ENCODE results near the gene RBM47.
"Not testable (repeated sequence)": the region's sequence is repeated elsewhere in the genome, so short reads cannot be mapped to it uniquely, and the experiment has no call there.

Gene RBM47

GRCh38 chr4:40629401-40630334 lies at the start of gene RBM47:
Gene RBM47 (minus strand): TSS chr4:40629864. CDS start chr4:40438893, 190,971 bp downstream.
- DNase-seq (ENCODE audit: low read depth in 2 of 3, low spot score in 1 of 3): peak in 1 of 3 donors; percentile 19

GRCh38 chr4:40678421-40678820 lies 48.8 kb upstream of the RBM47 start:
- DNase-seq (ENCODE audit: low read depth in 2 of 3, low spot score in 1 of 3): no peak

- DNase-seq (ENCODE audit: low read depth in 2 of 3, low spot score in 1 of 3): no peak
Measured at GRCh38 chr4:40675166-40675565, 45.5 kb upstream of the RBM47 start.

- DNase-seq (ENCODE audit: low read depth in 2 of 3, low spot score in 1 of 3): peak; percentile 34 to 55 (median 40)
Measured at GRCh38 chr4:40672528-40673522, 43.2 kb upstream of the RBM47 start.

- DNase-seq (ENCODE audit: low read depth in 2 of 3, low spot score in 1 of 3): no peak
Measured at GRCh38 chr4:40669504-40669903, 39.8 kb upstream of the RBM47 start.

- DNase-seq (ENCODE audit: low read depth in 2 of 3, low spot score in 1 of 3): no peak
Measured at GRCh38 chr4:40665842-40666241, 36.2 kb upstream of the RBM47 start.

GRCh38 chr4:40662962-40663604 lies 33.4 kb upstream of the RBM47 start:
- DNase-seq (ENCODE audit: low read depth in 2 of 3, low spot score in 1 of 3): peak; percentile 42 to 45 (median 42)

- DNase-seq (ENCODE audit: low read depth in 2 of 3, low spot score in 1 of 3): no peak
Measured at GRCh38 chr4:40661803-40662202, 32.1 kb upstream of the RBM47 start.

GRCh38 chr4:40656201-40656863 lies 26.7 kb upstream of the RBM47 start:
- no peak for DNase-seq (ENCODE audit: low read depth in 2 of 3, low spot score in 1 of 3)

- no peak for DNase-seq (ENCODE audit: low read depth in 2 of 3, low spot score in 1 of 3)
Measured at GRCh38 chr4:40651280-40651679, 21.6 kb upstream of the RBM47 start.

- no peak for DNase-seq (ENCODE audit: low read depth in 2 of 3, low spot score in 1 of 3)
Measured at GRCh38 chr4:40649321-40649720, 19.7 kb upstream of the RBM47 start.

GRCh38 chr4:40648742-40649281 lies 19.1 kb upstream of the RBM47 start:
- no peak for DNase-seq (ENCODE audit: low read depth in 2 of 3, low spot score in 1 of 3)

- DNase-seq (ENCODE audit: low read depth in 2 of 3, low spot score in 1 of 3): no peak
Measured at GRCh38 chr4:40648131-40648530, 18.5 kb upstream of the RBM47 start.

GRCh38 chr4:40645586-40645985 lies 15.9 kb upstream of the RBM47 start:
- DNase-seq (ENCODE audit: low read depth in 2 of 3, low spot score in 1 of 3): no peak

GRCh38 chr4:40632080-40632479 lies 2.4 kb upstream of the RBM47 start:
- DNase-seq (ENCODE audit: low read depth in 2 of 3, low spot score in 1 of 3): no peak

GRCh38 chr4:40630335-40631021 lies 814 bp upstream of the RBM47 start:
- DNase-seq (ENCODE audit: low read depth in 2 of 3, low spot score in 1 of 3): no peak

GRCh38 chr4:40628888-40629287 lies 776 bp downstream of the RBM47 start:
- DNase-seq (ENCODE audit: low read depth in 2 of 3, low spot score in 1 of 3): no peak

- DNase-seq (ENCODE audit: low read depth in 2 of 3, low spot score in 1 of 3): not testable (repeated sequence)
Measured at GRCh38 chr4:40628407-40628806, 1.3 kb downstream of the RBM47 start.

GRCh38 chr4:40627540-40627939 lies 2.1 kb downstream of the RBM47 start:
- DNase-seq (ENCODE audit: low read depth in 2 of 3, low spot score in 1 of 3): no peak
